ENCODE data around the gene TIMM50.

DNA sequence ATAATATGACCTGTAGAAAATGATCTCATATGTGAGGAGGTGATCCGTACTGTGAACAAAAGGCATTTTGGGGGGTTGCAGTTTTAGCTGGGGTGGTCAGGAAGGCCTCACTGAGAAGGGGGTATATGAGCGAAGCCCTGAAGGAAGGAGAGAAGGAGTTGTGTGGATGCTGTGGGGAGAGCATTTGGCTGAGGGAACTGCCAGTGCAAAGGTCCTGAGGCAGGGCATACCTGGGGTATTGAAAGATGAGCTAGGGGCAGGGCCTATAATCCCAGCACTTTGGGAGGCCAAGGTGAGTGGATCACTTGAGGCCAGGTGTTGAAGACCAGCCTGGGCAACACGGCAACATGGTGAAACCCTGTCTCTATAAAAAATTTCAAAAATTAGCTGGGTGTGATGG, 36.8 kb downstream of the TIMM50 start:
- TF ChIP-seq GABPA (IDR thresholded peaks at IDR 0.05; ENCODE audit: low read depth) (no peak), EZH2phosphoT487 (IDR thresholded peaks at IDR 0.05; ENCODE audit: borderline replicate concordance, low read depth) (no peak), YY1 (IDR thresholded peaks at IDR 0.05; ENCODE audit: low read depth) (no peak), JUND (IDR thresholded peaks at IDR 0.05) (no peak)
- TF ChIP-seq, protein P1, sequence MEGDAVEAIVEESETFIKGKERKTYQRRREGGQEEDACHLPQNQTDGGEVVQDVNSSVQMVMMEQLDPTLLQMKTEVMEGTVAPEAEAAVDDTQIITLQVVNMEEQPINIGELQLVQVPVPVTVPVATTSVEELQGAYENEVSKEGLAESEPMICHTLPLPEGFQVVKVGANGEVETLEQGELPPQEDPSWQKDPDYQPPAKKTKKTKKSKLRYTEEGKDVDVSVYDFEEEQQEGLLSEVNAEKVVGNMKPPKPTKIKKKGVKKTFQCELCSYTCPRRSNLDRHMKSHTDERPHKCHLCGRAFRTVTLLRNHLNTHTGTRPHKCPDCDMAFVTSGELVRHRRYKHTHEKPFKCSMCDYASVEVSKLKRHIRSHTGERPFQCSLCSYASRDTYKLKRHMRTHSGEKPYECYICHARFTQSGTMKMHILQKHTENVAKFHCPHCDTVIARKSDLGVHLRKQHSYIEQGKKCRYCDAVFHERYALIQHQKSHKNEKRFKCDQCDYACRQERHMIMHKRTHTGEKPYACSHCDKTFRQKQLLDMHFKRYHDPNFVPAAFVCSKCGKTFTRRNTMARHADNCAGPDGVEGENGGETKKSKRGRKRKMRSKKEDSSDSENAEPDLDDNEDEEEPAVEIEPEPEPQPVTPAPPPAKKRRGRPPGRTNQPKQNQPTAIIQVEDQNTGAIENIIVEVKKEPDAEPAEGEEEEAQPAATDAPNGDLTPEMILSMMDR (IDR thresholded peaks at IDR 0.05) = no peak
